ENCODE data around the gene GPR158. TPM values are rescaled to one million over a fixed set of nuclear protein-coding genes. Genes with fewer than 3 reads are reported as not detected.
A peak's percentile ranks its signal among the peaks of the same experiment; 100 is the strongest.
"Not testable (repeated sequence)": the region's sequence is repeated elsewhere in the genome, so short reads cannot be mapped to it uniquely, and the experiment has no call there.

The GPR158 gene
- total RNA-seq, 2 donors from 2014 or later, result 0.07 to 0.16 TPM

- Histone ChIP-seq H3K27me3 (no peaks in the 10 kb centered on the region), H3K4me1 (no peaks in the 10 kb centered on the region), H3K9me3 (no peaks in the 10 kb centered on the region), H3K9ac (ENCODE audit: low read depth in 2 of 2, low read length in 2 of 2) (no peak overlapping the region), H3K27ac (no peak overlapping the region), H3K36me3 (no peaks in the 10 kb centered on the region), H3K4me3 (no peak overlapping the region)
- TF ChIP-seq CTCF (IDR thresholded peaks at IDR 0.05), result no peak
- no peak for DNase-seq
- intact Hi-C loops (cut with DNase I), result no loop called here
These were observed 131.6 kb downstream of the GPR158 start for GRCh38 chr10:25306386-25306785.

DNA sequence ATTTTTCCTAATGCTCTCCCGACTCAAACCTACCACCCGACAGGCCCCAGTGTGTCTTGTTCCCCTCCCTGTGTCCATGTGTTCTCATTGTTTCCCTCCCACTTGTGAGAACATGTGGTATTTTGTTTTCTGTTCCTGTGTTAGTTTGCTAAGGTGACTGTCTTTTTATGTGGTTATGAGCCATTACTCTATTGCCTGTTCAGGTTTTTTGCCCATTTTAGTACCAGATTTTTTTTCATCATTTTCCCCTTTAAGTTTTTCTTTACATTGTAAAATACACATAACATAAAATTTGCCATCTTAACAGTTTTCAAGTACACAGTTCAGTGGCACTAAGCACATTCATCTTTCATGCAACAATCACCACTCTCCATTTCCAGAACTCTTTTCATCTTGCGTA is 133.5 kb downstream of the GPR158 start:
- Histone ChIP-seq H3K9ac (ENCODE audit: low read depth in 2 of 2, low read length in 2 of 2) (no peak overlapping the region), H3K27ac (no peak overlapping the region), H3K36me3 (no peaks in the 10 kb centered on the region), H3K9me3 (no peaks in the 10 kb centered on the region), H3K4me1 (no peaks in the 10 kb centered on the region), H3K4me3 (no peak overlapping the region), H3K27me3 (no peaks in the 10 kb centered on the region)
- no peak for TF ChIP-seq CTCF (IDR thresholded peaks at IDR 0.05)
- no peak for DNase-seq
- intact Hi-C loops (cut with DNase I), result no loop called here

GRCh38 chr10:25317596-25318211 is 142.9 kb downstream of the GPR158 start:
- H3K4me1 ChIP-seq; H3K27ac ChIP-seq; intact Hi-C loops (cut with DNase I); H3K27me3 ChIP-seq; H3K36me3 ChIP-seq; H3K9me3 ChIP-seq; H3K4me3 ChIP-seq; H3K9ac ChIP-seq (ENCODE audit: low read depth in 2 of 2, low read length in 2 of 2): not testable (repeated sequence)
- DNase-seq, result peak; percentile 53

- intact Hi-C loops (cut with DNase I), result no loop called here
- Histone ChIP-seq H3K36me3 (no peaks in the 10 kb centered on the region), H3K4me1 (no peaks in the 10 kb centered on the region), H3K4me3 (no peak overlapping the region), H3K27me3 (no peaks in the 10 kb centered on the region), H3K9ac (ENCODE audit: low read depth in 2 of 2, low read length in 2 of 2) (no peak overlapping the region), H3K27ac (no peak overlapping the region), H3K9me3 (no peaks in the 10 kb centered on the region)
- no peak for DNase-seq
- no peak for TF ChIP-seq CTCF (IDR thresholded peaks at IDR 0.05)
These were observed 152.5 kb downstream of the GPR158 start for GRCh38 chr10:25327273-25327672.

DNA sequence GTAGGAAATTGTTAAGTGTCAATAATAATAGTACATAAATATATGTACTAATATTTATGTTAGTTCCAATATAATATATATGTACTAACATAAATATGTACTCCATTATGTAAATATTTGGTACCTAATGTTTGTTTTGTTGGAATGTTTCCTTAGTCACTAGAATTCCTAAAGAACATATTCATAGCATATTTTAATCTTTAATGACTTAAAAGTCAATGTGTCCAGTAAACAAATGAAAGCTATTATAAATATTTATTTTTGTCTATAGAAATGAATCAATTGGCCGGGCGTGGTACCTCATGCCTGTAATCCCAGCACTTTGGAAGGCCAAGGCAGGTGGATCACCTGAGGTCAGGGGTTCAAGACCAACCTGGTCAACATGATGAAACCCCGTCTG is 153.6 kb downstream of the GPR158 start:
- Histone ChIP-seq H3K9me3 (no peaks in the 10 kb centered on the region), H3K27me3 (no peaks in the 10 kb centered on the region), H3K9ac (ENCODE audit: low read depth in 2 of 2, low read length in 2 of 2) (no peak overlapping the region), H3K36me3 (no peaks in the 10 kb centered on the region), H3K4me1 (no peaks in the 10 kb centered on the region), H3K4me3 (no peak overlapping the region), H3K27ac (no peak overlapping the region)
- no peak for DNase-seq
- no peak for TF ChIP-seq CTCF (IDR thresholded peaks at IDR 0.05)
- intact Hi-C loops (cut with DNase I), result no loop called here

DNA sequence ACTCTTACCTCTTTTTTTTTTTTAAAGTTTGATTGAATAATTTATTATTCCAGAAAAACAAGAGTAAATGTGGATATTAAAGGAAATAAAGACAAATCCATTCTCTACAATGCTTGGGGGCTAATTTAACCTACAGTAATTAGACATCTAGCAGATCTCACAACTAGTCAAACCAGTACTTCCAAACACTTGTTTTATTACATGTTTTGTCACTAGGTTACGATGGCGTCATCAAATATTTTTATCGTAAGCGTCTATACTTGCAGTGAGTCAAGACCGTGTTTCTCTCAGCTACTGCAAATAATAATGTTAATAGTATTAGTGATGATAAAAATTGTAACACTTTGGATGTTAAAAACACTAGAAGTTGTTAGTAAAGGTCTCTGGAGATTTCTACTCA is 154.8 kb downstream of the GPR158 start:
- H3K9ac ChIP-seq (ENCODE audit: low read depth in 2 of 2, low read length in 2 of 2); H3K9me3 ChIP-seq; intact Hi-C loops (cut with DNase I); H3K4me1 ChIP-seq; H3K4me3 ChIP-seq; DNase-seq; H3K27ac ChIP-seq; H3K27me3 ChIP-seq; H3K36me3 ChIP-seq: not testable (repeated sequence)

Data from colonic mucosa (tissue), 4 donors.